Skin epidermis (tissue), 12 donors: Measurements from ENCODE around the gene HSD11B2.

Source experiments
- H3K27ac ChIP-seq, 21 experiments: fragments of 200-600 bp; sonication (generic) in 11 of 21; one replicate each; pipeline ENCODE4 v1.5.0; 2020; ENCODE audit warnings: mild to moderate bottlenecking in 3 of 21, inconsistent platforms in 2 of 21, moderate library complexity in 2 of 21
- H3K4me3 ChIP-seq, 7 experiments: fragments of 200-600 bp; sonication (generic) in 2 of 7; one replicate each; pipeline ENCODE4 v1.5.0; 2020; ENCODE audit warnings: inconsistent platforms in 2 of 7, mild to moderate bottlenecking in 2 of 7, moderate library complexity in 1 of 7

HSD11B2 gene

DNA sequence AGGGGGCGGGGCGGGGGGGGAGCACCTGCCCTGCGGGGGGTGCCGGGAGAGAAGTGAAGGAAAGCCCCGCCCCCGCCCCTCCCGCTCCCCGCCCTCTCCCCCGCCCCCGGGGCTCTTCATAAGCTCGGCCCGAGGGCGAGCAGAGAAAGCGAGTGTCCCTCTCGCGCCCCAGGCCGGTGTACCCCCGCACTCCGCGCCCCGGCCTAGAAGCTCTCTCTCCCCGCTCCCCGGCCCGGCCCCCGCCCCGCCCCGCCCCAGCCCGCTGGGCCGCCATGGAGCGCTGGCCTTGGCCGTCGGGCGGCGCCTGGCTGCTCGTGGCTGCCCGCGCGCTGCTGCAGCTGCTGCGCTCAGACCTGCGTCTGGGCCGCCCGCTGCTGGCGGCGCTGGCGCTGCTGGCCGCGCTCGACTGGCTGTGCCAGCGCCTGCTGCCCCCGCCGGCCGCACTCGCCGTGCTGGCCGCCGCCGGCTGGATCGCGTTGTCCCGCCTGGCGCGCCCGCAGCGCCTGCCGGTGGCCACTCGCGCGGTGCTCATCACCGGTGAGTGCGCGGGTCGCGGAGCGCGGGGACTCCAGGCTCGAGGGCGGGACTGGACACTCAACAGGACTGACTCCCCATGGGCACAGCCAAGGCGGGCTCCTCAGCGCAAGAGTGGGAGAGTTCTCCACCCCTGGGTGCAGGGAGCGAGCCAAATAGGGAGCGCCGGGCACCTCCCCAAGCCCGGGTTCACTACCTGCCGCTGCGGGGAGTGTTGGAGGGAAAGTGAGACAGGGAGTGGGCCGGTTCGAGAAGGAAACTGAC, at the start of gene HSD11B2:
HSD11B2 (plus strand) TSS at position 145 of the 798 bp plus-strand sequence; CDS start at position 273, 128 bp downstream.
- H3K27ac ChIP-seq = peak within 1 kb of the TSS in 18 of 21 experiments; percentile 1 to 81 (median 31)
- H3K4me3 ChIP-seq = peak within 1 kb of the TSS; percentile 27 to 51 (median 39)

DNA sequence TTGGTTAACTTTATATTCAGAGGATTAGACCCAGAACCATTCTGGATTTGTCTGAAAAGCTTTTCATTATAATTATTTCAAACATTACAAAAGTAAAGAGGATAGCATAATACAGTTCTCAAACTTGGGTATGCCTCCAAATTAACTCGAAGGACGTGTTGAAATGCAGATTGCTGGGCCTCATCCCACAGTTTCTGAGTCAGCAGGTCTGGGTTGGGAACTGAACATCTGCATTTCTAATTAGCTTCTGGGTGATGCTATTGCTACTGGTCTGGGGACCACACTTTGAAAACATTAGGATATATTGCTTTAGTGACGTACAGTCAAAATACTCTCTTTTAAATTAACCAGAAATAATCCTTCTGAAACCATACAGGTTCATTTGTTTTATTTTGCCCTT, 47.6 kb upstream of the HSD11B2 start:
- H3K27ac ChIP-seq = no peak overlapping the region
- no peak overlapping the region for H3K4me3 ChIP-seq

DNA sequence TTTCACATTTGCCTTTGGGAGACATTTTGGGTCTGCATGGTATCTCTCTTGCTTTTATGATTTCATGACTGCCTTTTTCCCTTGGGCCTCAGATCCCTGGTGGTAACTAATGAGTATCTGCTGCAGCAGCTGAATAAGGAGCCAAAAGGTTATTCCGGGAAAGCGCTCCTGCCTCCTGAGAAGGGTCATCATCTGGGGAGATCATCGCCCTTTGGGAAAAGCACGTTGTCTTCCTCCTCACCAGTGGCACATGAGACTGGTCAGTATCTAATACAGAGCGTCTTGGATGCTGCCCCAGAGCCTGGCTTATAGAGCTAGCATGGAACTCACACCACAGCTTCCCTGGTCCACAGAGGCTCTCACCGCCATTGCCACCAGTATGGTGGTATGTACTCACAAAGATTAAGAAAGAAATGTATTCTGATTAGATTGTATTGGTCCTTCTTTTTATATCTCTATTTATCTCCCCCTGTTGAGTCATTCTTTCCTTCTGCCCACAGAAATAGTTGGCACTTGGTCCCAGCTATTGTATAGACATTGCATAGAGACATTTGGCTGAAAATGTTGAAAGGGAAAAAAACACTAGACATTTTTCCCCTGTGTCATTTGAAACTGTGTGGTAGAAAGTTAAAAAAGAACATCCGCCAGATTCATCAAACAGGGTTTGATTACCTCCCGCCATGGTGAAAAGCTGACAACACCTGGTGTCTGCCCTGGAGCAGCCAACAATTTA, 46.0 kb upstream of the HSD11B2 start:
- H3K27ac ChIP-seq = no peak overlapping the region
- no peak overlapping the region for H3K4me3 ChIP-seq

DNA sequence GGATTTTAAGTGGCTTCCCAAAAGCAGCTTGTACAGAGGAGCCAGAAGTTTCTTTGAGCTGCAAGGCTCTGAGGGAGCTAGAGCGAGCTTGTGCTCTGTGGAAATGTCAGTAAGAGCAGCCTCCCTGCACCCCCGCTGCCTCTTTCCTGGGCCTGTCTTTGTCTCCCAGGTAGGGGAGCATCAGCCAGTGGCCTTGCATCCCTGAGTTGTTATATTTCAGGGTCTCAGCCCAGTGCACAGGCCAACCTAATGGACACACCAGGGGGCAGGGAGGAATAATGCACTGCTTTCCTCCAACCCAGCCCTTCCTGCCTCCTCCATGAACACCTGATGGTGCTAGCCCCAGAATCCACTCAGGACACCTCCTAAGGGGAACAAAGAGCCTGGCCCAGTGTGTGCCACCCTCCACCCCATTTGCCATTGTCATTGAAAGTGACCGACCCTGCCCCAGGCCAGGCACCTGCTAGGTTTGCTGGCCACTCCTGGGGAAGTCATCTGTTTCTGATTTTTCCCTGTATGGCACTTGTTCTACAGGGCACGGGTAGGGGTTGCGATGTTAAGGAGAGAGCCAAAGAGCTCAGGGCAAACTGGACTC, 44.0 kb upstream of the HSD11B2 start:
- H3K4me3 ChIP-seq = no peak overlapping the region
- H3K27ac ChIP-seq = no peak overlapping the region

DNA sequence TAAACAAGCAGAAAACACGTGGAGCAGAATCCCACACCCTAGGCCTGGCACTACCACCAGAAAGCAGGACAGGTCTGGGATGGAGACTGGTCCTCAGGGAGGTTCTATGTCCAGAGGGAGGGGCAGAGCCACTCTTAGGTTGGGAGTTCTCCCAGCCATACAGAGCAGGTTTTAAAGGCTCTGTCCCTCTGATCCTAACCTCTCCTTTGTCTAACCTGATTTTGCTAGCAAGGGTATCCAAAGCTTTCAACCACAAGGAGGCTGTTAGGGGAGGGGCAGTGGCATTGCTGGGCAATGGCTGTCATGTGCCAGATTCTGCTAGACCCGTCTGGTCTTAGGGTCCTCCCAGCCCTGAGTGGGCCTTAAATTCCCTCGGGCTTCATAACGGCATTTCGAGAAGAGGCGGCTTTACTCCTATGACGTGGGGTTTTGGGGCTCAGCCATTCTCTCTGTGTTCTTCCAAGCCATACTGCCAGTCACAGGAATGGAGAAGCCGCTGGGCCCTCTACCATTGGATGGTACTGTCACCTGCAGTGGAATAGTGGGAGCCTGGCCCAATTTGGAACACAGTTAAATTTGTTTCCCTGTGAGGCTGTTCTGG, 43.3 kb upstream of the HSD11B2 start:
- Histone ChIP-seq H3K4me3 (no peak overlapping the region), H3K27ac (no peak overlapping the region)

DNA sequence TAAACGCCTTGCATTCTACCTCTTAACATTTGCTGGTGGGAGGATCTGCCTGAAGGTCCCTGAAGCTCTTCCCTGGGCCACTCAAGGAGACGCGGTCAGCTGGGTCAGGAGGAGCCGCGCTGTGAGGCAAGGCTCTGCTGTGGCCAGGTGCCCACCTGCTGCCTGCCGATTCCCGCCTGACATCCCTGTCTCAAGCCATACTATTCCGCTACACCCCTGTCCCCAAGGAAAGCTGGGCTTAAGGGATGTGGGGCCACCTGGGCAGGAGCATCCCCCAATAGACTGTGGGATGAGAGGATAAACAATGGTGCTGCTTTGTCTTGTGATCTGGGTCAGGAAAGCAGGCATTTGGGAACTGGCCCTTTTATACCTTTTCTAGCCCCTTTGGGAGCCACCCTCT, 42.7 kb upstream of the HSD11B2 start:
- peak overlapping the region in 1 of 21 experiments; percentile 21 for H3K27ac ChIP-seq

DNA sequence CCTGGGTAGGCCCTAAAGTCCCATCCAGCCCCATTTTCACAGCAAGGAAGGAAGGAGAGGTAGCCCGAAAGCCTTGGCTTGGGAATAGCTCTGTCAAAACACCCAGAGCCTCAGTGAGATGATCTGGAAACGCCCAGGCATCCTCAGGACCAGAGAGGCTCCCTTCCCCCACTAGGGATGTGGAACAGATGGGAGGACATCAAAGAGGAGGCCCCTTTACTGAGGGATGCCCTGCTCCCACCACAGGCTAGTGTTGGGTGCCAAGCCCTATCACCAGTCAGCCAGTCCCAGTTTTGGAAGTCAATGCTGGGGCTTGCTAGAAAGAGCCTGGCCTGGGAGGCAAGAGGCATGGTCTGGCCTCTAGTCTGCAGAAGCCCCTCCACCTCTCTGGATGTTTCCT, 42.3 kb upstream of the HSD11B2 start:
- H3K27ac ChIP-seq = peak overlapping the region in 1 of 21 experiments; percentile 21

More for the DNA sequence above, 42.7 kb upstream of the HSD11B2 start:
- no peak overlapping the region for H3K4me3 ChIP-seq

DNA sequence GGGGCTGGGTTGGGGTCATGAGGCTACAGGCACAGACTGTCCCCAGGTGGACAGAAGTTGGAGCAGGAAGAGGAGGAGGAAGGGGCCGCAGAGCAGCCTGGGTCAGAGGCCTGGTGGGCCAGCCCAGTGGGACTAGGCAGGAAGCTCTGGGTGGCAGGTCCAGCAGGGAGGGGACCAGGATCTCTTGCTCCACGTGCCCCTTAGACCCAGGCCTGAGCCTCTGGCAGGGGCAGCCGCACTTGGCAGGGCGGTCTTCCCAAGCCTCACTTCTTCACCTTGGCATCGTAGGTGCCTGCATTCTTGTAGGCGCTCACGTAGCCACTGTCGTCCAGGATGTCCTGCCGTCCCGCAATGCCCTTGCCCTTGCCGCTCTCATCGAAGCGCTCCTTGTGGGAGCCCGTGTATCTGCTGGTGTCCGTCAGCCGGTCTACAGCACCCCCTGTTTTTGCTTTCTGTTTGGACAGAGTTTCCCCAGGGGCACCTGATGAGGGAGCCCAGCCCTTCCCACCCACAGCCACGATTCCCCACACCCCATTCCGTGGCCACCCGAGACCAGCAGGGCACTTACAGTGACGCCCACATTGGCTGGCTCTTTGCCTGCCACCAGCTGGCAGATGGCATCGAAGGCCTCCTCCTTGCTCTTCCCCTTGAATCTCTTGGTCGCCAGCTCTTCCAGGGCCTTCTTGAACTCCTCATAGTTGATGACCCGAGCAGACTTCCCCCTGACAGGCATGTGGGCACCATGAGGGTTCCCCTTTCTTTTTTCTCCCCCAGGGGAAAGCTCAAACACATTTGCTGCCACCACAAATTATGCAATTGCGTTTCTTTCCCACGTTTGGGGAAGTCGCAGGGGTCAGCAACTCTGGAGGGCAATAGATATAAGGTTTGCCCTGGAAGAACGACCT, 40.8 kb upstream of the HSD11B2 start:
- no peak overlapping the region for H3K27ac ChIP-seq

More for the DNA sequence above, 42.3 kb upstream of the HSD11B2 start:
- H3K4me3 ChIP-seq = no peak overlapping the region

DNA sequence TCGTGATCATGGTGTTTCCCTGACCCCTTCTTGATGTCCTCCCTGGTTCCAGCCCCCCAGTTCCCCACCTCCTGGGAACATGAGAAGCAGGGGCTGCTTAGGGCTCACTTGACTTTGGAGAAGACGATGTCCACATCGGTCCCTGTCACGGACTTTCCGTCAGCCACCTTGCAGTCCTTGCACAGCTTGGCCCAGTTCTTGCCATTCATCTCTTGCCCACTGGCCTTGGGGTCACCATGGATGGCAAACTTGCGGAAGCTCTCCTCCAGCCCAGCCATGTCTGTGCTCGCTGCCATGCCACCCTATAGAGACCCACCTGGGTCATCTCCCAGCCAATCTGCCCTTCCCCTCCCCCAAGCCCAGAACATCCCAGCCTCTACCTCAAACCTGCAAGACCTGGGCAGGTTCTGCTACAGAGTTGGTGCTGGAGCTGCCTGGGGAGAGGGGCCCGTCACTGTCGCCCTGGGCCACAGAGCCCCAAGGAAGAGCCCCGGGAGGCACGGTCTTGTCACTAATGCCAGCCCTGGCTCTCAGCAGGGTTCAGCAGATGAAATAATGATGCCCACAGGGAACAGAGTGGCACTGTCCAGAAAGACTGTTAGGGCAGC, 40.0 kb upstream of the HSD11B2 start:
- H3K4me3 ChIP-seq = no peak overlapping the region
- H3K27ac ChIP-seq = peak overlapping the region in 3 of 21 experiments; percentile 37 to 88 (median 51)

More for the DNA sequence above, 40.8 kb upstream of the HSD11B2 start:
- no peak overlapping the region for H3K4me3 ChIP-seq

DNA sequence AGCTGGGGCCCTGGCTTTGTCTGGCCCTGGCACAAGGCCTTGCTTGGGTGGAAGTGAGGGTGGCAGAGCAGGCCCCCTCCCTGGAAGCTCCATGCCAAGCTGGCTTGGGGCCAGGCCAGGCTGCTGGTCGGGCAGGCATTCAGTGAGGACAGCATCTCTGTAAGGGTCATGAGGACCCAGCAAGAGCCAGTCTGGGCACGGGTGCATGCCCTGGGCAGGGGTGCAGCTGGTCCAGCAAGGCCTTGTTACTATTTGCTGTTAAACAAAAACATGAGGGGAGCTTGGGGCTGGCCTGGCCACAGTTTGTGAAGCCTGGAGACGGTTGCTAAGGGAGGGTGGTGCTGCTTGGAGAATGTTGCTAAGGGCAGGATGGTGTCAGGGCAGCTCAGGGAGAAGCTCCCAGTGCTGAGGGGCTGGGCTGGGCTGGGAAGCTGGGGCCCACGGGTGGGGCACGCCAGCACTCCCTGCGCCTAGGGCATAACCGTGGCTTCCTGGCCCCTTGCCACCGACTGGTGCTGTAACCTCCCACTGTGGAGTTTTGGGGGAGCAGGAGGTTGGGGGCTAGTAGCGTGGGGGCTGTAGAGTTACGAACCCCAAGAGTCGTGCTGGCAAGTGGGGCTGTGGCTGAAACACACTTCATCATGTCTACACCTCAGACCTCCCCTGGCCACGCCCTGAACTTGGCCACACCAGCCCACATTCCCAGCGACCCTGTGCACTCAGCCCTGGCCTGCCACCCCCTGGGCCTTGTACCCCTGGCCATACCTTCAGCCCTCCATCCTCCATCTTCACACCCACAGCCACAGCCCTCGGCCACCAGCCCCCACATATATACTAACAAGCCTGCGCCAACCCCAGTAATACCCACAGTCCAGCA, 39.3 kb upstream of the HSD11B2 start:
- Histone ChIP-seq H3K27ac (peak overlapping the region in 11 of 21 experiments; percentile 1 to 88 (median 64)), H3K4me3 (peak overlapping the region in 2 of 7 experiments; percentile 28 to 44)

DNA sequence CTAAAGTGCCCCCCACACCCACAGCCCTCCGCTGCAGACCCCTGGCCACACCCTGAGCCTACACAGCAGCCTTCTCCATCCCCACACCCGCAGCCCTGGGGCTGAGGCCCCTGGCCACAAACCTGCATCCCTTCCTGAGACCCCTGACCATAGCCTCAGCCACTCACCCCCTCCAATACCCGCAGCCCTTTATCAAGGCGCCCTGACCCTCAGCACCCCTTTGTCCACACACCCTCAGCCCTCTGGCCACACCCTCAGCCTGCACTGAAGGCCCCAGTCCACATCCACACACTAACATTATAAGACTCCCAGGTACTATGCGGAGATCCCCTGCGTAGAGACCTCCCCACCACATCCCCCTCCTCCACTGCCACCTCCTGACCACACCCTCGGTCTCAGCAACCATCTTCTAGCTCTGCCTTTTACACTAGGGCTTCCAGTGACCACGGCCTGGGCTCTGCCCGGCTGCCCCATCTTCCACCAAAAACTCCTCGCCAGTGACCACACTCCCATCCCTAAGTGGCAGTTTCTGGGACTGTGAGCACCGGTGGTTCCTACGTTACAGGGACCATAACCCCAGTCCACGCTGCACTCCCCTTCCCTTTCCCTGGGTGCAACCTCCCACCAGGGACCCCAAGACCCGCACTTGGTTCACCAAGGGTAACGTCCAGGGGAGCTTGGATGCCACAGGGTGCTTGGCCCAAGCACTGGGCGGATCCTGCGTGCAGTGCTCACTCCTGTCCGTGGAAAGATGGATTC, 38.4 kb upstream of the HSD11B2 start:
- Histone ChIP-seq H3K4me3 (peak overlapping the region in 6 of 7 experiments; percentile 11 to 44 (median 27)), H3K27ac (peak overlapping the region in 15 of 21 experiments; percentile 4 to 88 (median 65))

DNA sequence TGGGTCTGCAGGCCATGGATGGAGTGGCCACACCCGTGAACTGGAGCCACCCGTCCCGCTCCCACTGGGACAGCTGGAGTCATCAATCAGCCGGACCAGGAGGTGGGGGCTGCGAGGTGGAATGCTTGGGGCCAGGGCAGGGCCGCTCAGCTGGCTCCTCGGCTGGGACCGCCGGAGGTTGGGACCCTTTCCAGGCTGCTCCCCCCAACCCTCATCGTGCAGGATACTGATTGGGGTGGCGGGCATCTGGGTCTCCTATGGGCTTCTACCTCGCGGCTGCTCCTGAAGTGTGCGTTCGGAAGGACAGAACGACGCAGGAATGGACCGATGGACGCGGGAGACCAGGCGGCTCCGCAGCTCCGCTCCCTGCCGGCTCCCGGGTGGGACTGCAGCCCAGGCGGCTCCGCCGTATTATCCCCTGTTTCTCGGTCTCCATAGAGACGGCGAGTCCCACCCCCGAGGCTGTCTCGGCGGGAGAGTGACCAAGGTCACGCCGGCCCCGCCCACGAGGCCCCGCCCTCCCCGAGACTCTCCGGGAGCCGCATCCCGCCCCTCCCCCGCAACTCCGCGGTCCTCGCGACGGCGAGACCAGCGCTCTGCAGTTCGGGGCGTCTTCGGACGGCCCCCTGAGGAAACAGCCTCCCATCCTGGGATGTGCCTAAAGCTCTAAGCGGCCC, 37.7 kb upstream of the HSD11B2 start, which contains the start of gene TPPP3:
TPPP3 (minus strand) TSS at position 388 of the 677 bp plus-strand sequence. CDS start 2,387 bp downstream, outside the sequence.
- peak within 1 kb of the TSS; percentile 11 to 44 (median 26) for H3K4me3 ChIP-seq
- H3K27ac ChIP-seq = peak within 1 kb of the TSS in 19 of 21 experiments; percentile 6 to 88 (median 65)

DNA sequence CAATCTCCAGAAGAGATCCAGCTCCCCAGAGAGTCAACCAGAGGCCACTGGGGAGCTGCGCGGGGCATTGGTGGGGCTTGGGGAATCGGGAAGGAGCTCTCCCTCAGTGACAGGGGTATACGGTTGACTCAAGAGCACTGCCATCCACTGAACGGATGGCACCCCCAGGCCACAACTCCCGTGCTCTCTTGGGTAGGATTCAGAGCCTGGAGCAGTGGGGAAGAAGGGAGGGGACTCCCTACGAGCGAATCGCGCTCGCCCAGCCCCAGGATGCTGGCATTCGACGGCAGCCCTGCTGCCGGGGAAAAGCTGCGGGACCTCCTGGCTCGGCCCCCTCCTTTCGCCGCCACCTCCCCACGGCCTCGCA, 37.1 kb upstream of the HSD11B2 start:
- Histone ChIP-seq H3K4me3 (peak overlapping the region in 5 of 7 experiments; percentile 11 to 44 (median 26)), H3K27ac (peak overlapping the region in 17 of 21 experiments; percentile 14 to 88 (median 65))

DNA sequence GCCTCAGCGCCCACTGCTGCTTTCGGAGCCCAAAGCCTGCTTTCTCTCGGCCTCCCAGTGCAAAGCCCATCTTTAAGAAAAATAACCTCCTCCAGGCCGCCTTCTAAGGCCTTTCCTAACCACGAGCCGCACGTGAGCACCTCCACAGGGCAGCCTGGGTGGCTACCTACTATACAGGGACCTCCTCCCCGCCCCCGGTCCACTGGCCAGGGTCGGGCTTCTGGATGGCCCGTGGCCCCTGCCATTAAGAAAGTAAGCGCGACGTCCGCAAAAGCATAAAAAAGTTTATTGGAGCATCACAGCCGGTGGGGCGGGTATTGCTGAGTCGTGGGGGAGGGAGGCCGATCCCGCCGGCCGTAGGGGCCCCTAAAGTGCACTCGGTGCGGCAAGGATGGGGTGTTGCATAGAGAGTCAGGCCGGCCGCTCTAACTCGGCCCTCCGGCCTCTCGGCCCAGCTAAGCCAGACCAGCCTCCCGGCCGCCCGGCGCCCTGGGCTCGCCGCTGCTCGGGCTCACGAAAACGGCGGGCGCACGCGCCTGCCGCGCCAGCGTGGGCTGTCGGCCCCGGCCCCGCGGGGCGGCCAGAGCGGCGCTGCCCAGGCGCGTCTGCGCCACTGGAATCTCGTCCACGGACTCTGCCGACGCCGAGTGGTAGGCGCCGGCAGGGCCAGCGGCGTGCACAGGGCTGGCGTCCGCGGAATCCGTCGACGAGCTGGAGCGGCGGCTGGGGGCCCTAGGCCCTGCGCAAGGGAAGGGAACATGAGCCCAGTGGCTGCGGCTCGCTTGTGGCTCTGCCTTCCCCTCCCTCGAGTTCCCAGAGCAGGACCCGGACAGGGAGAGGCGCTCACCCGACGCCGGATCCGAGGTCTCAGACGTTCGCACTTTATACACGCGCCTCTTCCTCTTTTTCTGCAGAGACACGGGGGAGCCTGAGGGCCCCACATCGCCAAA, 36.5 kb upstream of the HSD11B2 start:
- H3K4me3 ChIP-seq = peak overlapping the region in 2 of 7 experiments; percentile 26 to 44
- peak overlapping the region in 18 of 21 experiments; percentile 6 to 89 (median 64) for H3K27ac ChIP-seq

DNA sequence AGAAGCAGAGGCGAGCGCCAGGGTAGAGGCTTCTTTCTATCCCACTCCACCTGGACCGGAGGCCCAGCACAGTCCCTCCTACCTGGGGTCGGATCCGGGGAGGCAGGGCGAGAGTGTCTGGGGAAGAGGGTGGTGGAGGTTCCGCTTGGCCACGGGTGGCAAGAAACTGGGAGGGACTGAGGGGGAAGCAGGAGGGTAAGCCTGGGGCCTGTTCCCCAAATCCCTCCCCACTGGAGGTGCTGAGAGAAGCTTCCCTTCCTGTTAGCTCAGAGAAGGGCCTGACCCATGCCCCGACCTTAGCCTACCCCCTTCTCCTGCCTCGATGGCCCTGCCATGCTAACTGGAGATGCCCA, 35.8 kb upstream of the HSD11B2 start:
- Histone ChIP-seq H3K27ac (peak overlapping the region in 12 of 21 experiments; percentile 18 to 89 (median 70)), H3K4me3 (peak overlapping the region in 1 of 7 experiments; percentile 44)
